Thoracic aorta (tissue), 2 donors: ENCODE measurements around the gene ZNRF1. TPM values are rescaled to one million over a fixed set of nuclear protein-coding genes. Genes with fewer than 3 reads are reported as not detected.
"Not testable (repeated sequence)": the region's sequence is repeated elsewhere in the genome, so short reads cannot be mapped to it uniquely, and the experiment has no call there.

Experiments
- ATAC-seq: fragments of 150-250 bp; one replicate; pipeline ENCODE4 v1.8.0; 2017; ENCODE audit warnings: low read depth; ENCODE audit not compliant: insufficient number of reproducible peaks, low FRiP score
- DNase-seq: peaks from one replicate; pipeline ENCODE4 v3.0.0-alpha.2; 2020; ENCODE audit warnings: low spot score
- H3K27ac ChIP-seq, 2 donors: fragments of 200-600 bp; sonication (generic); 1 replicate in 1 of 2; 2 replicates in 1 of 2; pipeline ENCODE4 v1.5.1; 2016; ENCODE audit warnings: mild to moderate bottlenecking in 2 of 2, moderate library complexity in 2 of 2
- H3K27me3 ChIP-seq: fragments of 200-600 bp; sonication (generic); replicated peaks from 2 replicates; pipeline ENCODE4 v1.6.0; 2016; ENCODE audit warnings: mild to moderate bottlenecking; ENCODE audit not compliant: insufficient read depth
- H3K36me3 ChIP-seq: fragments of 200-600 bp; sonication (generic); one replicate; pipeline ENCODE4 v1.5.1; 2016
- H3K4me1 ChIP-seq, 2 donors: fragments of 200-600 bp; sonication (generic); 1 replicate in 1 of 2; 2 replicates in 1 of 2; pipeline versions ENCODE4 v1.5.1 to v1.6.0; 2016; ENCODE audit warnings: low read depth in 2 of 2, mild to moderate bottlenecking in 1 of 2; ENCODE audit not compliant: control insufficient read depth in 1 of 2
- H3K4me3 ChIP-seq: fragments of 200-600 bp; sonication (generic); 2 replicates; pipeline ENCODE4 v1.5.1; 2016; ENCODE audit warnings: mild to moderate bottlenecking
- H3K9me3 ChIP-seq: fragments of 200-600 bp; sonication (generic); 2 replicates; pipeline ENCODE4 v1.5.1; 2016
- total RNA-seq, 2 donors: library from RNA; depleted of rRNA; stranded (reverse); fragments of >200 nt; gene quantifications; one replicate each; pipeline versions ENCODE4 v1.1.0 to v1.2.3, GENCODE V29; 2016
- TF ChIP-seq, protein P1 (sequence below): fragments of 200-600 bp; sonication (generic); IDR thresholded peaks from one replicate; pipeline ENCODE4 v1.5.1; 2019; ENCODE audit warnings: antibody characterized with exemption

ZNRF1 gene
- total RNA-seq, 2 donors from 2014 or later, result 16.9 to 27.1 TPM

DNA sequence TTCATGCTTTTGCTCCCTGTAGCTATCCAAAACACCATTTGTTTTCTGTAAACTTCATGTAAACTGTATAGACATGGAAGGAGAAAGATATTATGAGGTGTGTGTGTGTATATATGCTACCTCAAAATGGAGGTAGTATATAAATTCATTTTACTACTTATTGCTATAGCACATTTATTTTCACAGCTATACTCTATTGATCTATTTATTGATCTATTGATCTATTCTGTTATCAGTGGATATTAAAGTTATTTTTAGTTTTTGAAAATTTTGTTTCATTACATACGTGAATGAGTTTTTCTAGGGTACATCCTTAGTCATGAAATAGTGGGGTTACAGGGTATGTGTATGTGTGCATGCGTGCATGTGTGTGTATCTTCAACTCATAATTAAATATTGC lies 15.5 kb downstream of the ZNRF1 start:
- H3K9me3 ChIP-seq, result no peaks in the 10 kb centered on the region
- TF ChIP-seq, protein P1, sequence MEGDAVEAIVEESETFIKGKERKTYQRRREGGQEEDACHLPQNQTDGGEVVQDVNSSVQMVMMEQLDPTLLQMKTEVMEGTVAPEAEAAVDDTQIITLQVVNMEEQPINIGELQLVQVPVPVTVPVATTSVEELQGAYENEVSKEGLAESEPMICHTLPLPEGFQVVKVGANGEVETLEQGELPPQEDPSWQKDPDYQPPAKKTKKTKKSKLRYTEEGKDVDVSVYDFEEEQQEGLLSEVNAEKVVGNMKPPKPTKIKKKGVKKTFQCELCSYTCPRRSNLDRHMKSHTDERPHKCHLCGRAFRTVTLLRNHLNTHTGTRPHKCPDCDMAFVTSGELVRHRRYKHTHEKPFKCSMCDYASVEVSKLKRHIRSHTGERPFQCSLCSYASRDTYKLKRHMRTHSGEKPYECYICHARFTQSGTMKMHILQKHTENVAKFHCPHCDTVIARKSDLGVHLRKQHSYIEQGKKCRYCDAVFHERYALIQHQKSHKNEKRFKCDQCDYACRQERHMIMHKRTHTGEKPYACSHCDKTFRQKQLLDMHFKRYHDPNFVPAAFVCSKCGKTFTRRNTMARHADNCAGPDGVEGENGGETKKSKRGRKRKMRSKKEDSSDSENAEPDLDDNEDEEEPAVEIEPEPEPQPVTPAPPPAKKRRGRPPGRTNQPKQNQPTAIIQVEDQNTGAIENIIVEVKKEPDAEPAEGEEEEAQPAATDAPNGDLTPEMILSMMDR, result no peak
- no peak overlapping the region for H3K27ac ChIP-seq
- H3K4me1 ChIP-seq, result peaks cover 14 to 30% of the 10 kb centered on the region in 2 donors
- DNase-seq, result no peak
- no peaks in the 10 kb centered on the region for H3K27me3 ChIP-seq
- H3K4me3 ChIP-seq, result no peak overlapping the region
- no peaks in the 10 kb centered on the region for H3K36me3 ChIP-seq
- no peak for ATAC-seq

DNA sequence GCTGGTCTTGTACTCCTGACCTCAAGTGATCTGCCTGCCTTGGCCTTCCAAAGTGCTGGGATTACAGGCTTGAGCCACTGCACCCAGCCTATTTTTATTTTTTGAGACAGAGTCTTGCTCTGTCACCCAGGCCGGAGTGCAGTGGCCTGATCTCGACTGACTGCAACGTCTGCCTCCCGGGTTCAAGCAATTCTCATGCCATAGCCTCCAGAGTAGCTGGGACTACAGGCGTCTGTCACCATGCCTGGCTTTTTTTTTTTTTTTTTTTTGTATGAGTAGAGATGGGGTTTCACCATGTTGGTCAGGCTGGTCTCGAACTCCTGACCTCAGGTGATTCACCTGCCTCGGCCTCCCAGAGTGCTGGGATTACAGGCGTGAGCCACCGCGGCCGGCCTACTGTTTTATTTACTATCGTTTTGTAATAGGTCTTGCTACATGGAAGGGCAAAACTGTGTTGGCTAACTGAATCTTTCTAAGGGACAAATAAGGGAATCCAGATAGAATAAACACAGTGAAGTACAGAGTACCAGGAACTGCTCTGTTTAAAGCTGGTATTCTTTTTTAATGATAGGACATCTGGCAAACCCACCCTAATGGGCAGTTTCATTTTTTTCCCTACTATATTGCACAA lies 17.7 kb downstream of the ZNRF1 start:
- H3K27ac ChIP-seq, H3K9me3 ChIP-seq, H3K27me3 ChIP-seq, H3K4me3 ChIP-seq, H3K36me3 ChIP-seq, ATAC-seq, DNase-seq: not testable (repeated sequence)
- H3K4me1 ChIP-seq, result peaks cover 7 to 20% of the 10 kb centered on the region in 2 donors

DNA sequence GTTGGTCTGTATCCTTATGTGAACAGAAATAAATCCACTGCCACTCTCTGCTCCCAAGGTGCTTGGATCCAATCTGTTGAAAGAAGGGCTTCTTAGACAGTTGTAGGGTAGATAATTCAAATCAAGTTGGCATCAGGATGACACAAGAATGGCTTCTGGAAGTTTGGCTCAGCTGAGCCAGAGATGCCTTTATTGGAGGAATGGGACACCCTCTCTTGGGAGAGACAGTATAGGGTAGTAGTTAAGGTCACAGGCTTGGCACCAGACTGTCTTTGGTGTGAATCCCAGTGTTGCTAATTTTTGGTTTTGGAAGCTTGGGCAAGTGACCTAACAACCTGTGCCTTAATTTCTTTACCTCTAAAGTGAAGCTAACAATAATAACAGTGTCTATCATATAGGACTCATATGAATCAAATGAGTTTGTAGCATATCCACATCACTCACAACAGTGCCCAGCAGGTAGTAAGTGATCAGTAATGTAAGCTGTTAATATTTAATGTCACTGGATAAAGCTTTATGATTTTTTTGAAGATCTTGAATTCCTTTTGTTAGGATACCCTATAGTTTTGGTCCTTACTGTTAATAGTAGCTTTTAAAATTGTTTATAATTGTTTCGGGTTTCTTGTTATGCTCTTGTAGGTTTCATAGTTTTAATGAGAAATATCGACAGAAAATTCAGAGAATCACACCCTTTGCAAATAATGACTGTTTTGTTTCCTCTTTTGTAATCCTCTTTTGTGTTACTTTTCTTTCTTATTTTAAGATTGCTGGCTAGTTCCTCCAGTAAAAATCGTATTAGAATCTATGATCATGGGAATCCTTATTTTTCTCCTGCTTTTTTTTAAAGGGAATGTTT lies 19.1 kb downstream of the ZNRF1 start:
- no peak for DNase-seq
- peaks cover 0 to 9% of the 10 kb centered on the region in 2 donors for H3K4me1 ChIP-seq
- H3K27ac ChIP-seq, result no peak overlapping the region
- H3K36me3 ChIP-seq, result no peaks in the 10 kb centered on the region
- peaks cover 4% of the 10 kb centered on the region for H3K9me3 ChIP-seq
- no peak for ATAC-seq
- H3K4me3 ChIP-seq, result no peak overlapping the region
- no peaks in the 10 kb centered on the region for H3K27me3 ChIP-seq
- TF ChIP-seq, protein P1, result no peak

DNA sequence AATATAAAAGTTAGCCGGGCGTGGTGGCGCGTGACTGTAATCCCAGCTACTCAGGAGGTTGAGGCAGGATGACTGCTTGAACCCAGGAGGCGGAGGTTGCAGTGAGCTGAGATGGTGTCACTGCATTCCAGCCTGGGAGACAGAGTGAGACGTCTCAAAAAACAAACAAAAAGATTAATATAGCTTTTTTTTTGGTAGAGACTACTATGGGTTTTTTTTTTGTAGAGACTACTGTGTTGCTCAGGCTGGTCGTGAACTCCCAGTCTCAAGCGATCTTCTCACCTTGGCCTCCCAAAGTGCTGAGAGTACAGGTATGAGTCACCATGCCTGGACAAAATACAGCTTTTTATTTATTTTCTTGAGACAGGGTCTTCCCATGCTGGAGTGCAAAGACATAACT lies 20.2 kb downstream of the ZNRF1 start:
- no peak for DNase-seq
- H3K4me1 ChIP-seq, result peaks cover 0 to 4% of the 10 kb centered on the region in 2 donors
- H3K36me3 ChIP-seq, result no peaks in the 10 kb centered on the region
- H3K9me3 ChIP-seq, result peaks cover 4% of the 10 kb centered on the region
- no peak overlapping the region for H3K4me3 ChIP-seq
- TF ChIP-seq, protein P1, result no peak
- H3K27me3 ChIP-seq, result no peaks in the 10 kb centered on the region
- ATAC-seq, result no peak
- H3K27ac ChIP-seq, result no peak overlapping the region

DNA sequence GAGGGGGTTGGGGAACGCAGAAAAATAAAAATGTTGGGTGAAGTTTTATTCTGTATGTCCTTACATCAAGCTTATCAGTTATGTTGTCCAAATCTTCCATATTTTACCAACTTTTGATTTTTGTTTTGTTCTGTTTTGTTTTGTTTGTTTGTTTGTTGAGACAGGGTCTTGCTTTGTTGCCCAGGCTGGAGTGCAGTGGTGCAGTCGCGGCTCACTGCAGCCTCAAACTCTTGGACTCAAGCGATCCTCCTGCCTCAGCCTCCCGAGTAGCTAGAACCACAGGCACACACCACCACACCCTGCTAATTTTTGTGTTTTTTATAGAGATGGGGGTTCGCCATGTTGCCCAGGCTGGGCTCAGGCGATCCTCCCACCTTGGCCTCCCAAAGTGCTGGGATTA lies 20.8 kb downstream of the ZNRF1 start:
- no peak for DNase-seq
- TF ChIP-seq, protein P1, result no peak
- ATAC-seq, result no peak
- Histone ChIP-seq H3K36me3 (no peaks in the 10 kb centered on the region), H3K27me3 (no peaks in the 10 kb centered on the region), H3K4me3 (no peak overlapping the region), H3K27ac (no peak overlapping the region), H3K4me1 (peaks cover 0 to 4% of the 10 kb centered on the region in 2 donors), H3K9me3 (peaks cover 4% of the 10 kb centered on the region)
